ENCODE results near the gene PLEKHD1.

The PLEKHD1 gene

GRCh38 chr14:69518289-69519101, 34.0 kb downstream of the PLEKHD1 start:
- DNase-seq (ENCODE audit: low read depth, low spot score) = no peak

- no peak for DNase-seq (ENCODE audit: low read depth, low spot score)
Observed at GRCh38 chr14:69519204-69520100, 34.9 kb downstream of the PLEKHD1 start.

- no peak for DNase-seq (ENCODE audit: low read depth, low spot score)
Observed at GRCh38 chr14:69522026-69522425, 37.5 kb downstream of the PLEKHD1 start.

GRCh38 chr14:69525896-69526295, 41.4 kb downstream of the PLEKHD1 start:
- no peak for DNase-seq (ENCODE audit: low read depth, low spot score)

DNA sequence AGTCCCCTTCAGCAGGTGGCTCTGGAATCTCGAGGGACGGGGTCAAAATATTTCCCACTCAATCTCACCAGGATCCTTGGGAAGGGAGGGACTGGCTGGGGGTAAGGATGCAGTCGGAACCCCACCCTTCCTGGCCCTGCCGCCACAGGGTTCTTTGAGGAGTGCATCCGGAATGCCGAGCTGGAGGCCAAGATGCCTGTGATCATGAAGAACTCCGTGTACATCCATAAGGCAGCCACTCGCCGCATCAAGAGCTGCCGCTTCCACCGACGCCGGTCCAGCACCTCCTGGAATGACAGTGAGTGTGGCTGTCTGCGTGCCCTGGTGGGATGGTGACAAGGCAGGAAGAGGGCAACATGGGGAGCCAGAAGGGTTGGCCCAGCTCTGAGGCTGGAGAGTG, 43.1 kb downstream of the PLEKHD1 start:
- DNase-seq (ENCODE audit: low read depth, low spot score) = no peak

DNA sequence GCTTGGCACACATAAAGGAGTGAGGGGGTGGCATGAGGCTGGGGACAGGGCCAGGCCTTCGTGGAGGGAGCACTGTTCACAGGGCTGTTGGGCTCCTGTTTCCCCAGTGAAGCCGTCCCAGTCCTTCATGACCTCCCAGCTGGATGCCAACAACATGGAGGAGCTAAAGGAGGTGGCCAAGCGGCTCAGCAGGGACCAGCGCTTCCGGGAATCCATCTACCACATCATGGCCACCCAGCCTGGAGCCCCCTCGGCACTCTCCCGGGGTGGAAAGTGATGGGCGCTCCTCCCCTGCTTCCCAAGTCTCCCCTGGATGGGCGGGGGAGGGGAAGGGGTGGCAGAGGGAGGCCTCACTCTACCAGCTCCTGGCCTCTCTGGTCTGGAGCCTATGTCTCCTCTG, 43.6 kb downstream of the PLEKHD1 start:
- DNase-seq (ENCODE audit: low read depth, low spot score) = no peak

- DNase-seq (ENCODE audit: low read depth, low spot score) = no peak
Observed at GRCh38 chr14:69528930-69529329, 44.4 kb downstream of the PLEKHD1 start.

DNA sequence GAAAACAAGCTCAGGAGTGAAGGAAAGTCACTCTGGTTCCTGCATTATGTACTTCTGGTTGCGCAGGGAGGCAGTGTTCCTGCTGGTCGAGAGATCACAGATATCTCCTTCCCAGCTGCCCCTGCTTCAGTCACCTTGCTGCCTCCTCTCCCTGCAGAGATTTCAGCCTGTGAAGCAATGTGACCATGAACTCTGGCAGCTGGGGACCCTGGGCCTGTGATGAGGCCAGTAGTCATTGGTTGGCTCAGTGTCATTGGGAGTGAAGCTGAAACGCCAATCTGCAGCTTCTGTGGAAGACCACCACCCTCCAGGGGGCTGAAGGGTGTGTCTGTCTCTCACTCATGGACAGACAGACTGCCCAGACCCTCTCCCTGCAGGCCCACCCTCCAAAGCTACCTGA, 45.0 kb downstream of the PLEKHD1 start:
- no peak for DNase-seq (ENCODE audit: low read depth, low spot score)

DNA sequence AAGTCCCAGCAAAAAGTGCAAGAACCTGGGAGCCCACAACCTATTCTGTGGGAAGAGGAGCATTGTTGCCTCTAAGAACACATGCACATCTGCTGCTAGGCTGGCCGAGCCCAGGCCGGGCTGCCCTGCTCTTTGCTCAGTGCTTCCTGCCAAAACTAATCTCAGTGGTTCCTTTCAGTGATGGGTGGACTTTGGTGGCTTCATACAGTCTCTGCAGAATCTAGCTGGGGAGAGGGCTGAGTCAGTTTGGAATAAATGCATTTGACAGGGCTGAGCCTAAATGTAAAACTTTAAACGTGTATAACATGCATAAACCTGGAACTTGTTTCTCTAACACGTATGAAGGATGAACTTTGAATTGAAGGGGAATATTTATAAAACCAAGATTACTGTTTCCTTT, 45.6 kb downstream of the PLEKHD1 start:
- DNase-seq (ENCODE audit: low read depth, low spot score) = no peak

GRCh38 chr14:69531135-69531534, 46.6 kb downstream of the PLEKHD1 start:
- DNase-seq (ENCODE audit: low read depth, low spot score) = no peak

DNA sequence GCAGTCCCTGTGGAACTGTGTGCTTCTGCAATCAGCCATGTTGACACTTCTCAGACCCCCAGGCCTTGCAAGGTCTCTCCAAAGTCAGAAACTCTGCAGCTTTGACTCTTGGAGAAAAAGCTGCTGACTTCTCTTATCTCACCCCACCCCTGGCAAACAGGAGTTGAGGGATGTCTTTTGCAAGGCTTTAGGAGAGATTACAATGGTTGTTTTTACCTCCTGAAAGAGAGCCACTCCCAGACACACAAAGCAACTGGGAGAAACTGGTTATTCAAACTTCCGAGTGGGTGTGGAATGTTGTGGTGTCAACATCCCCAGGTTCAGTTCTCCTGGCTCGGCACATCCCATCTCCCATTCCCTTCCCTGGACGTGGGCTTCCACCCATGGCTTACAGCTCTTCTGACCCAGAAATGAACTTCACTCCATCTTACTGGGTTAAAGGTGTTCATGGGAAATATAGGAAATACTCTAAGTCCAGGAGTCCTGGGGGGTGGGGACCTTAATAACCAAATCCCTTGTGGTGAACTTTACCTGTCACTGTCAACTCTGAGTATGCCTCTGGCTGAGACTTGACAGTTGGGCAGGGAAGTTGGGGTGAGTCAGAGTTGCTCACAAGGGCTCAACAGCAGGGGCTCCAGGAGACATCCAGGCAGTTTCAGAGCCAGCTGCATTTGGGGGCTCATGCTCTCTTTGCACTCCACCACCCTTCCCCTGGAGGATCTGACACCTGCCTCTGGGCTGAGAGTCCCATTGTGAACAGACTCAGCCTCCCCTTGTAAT, 48.2 kb downstream of the PLEKHD1 start:
- no peak for DNase-seq (ENCODE audit: low read depth, low spot score)

DNA sequence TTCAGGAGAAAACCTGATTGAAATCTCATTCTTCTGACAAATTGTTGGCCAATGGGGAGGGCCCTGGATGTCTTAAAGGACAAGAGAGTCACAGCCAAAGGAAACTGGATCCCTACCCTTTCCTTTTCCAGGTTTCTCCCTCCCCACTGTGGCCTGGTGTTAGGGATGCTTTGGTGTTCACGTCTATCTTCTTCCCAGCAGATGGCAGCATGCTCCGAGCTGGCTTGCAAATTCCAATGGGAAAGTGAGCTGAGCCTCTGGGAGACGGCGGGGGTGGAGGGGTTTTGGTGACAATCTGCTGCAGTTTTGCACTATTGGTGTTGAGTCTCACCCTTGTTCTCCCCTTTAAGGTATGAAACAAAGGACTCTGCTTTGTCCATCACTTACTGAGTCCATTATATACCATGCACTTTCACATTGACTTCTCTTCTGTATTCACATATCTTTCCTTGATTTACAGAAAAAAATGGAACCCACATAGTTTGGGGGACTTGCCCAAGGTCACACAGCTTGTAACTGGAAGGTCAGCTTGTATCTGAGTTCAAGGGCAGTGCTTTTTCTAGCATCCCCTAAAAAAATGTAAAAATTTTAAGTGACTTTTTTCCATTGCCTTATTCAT, 50.8 kb downstream of the PLEKHD1 start:
- DNase-seq (ENCODE audit: low read depth, low spot score) = no peak

GRCh38 chr14:69536971-69537370, 52.4 kb downstream of the PLEKHD1 start:
- DNase-seq (ENCODE audit: low read depth, low spot score) = no peak

DNA sequence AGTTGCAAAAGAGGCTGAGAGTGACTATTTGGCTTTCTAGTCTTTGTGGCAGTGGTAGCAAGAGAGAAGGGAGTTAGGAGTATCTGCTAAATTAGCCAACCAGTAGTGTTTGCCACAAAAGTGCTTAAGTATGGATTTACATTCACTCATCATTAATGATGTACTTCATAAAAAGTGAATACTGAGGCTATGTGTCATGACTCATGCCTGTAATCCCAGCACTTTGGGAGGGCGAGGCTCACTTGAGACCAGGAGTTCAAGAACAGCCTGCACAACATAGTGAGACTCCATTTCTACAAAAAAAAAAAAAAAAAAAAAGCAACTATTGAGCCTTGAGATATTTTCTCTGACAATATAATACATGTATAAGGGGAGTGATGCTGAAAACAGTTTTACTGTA, 53.4 kb downstream of the PLEKHD1 start:
- no peak for DNase-seq (ENCODE audit: low read depth, low spot score)

- DNase-seq (ENCODE audit: low read depth, low spot score) = no peak
Observed at GRCh38 chr14:69538766-69539165, 54.2 kb downstream of the PLEKHD1 start.

DNA sequence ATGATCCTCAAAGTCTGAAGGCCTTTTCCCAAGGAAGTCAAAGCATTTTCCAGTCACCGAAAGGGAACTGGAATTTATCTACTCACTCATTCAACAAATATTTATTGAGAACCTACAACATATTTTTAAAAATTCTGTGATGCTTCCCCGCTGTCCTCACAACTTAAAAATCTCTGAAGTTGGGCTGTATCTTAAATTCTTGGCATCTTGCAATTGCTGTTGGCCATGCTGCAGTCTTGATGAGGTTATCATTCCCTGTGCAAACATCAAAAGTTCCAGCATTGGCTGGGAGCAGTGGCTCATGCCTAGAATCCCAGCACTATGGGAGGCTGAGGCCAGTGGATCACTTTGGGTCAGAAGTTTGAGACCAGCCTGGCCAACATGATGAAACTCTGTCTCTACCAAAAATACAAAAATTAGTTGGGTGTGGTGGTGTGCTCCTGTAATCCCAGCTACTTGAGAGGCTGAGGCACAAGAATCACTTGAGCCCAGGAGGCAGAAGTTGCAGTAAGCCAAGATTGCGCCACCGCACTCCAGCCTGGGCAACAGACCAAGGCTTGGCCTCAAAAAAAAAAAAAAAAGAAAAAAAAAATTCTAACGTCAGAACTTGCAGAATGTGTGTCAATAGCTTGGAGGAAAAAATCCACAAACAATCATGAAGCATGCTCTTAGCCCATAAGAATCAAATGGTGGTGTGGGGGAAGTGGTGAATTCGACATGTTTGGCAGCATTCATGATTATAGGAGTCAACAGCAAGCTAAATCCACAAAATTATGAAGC, 55.3 kb downstream of the PLEKHD1 start:
- DNase-seq (ENCODE audit: low read depth, low spot score) = no peak

DNA sequence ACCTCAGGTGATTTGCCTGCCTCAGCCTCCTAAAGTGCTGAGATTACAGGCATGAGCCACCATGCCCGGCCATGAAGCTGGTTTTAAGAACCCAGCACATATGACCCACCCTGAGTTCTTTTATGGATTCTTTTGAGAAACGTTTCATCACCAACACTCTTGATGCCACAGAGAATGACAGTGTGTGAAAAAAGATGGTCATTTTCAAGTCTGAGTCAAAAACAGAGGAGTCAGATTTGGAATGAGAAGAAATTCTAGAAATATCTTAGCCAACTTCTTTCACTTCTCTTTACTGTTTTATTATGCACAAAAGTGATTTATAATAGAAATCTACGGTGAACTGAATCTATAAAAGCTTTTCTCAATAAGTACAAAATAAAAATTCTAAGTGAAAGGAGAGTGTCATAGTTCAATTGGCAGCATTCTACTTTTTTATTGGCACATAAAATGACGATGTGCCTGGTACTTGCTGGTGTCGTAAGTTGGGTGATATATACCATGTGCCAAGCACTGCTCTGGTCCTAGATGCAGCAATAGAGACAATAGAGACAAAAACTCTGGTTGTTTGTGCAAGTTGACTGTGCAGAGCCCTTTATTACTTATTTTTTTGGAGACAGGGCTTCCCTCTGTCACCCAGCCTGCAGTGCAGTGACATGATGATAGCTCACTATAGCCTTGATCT, 56.3 kb downstream of the PLEKHD1 start:
- no peak for DNase-seq (ENCODE audit: low read depth, low spot score)

DNA sequence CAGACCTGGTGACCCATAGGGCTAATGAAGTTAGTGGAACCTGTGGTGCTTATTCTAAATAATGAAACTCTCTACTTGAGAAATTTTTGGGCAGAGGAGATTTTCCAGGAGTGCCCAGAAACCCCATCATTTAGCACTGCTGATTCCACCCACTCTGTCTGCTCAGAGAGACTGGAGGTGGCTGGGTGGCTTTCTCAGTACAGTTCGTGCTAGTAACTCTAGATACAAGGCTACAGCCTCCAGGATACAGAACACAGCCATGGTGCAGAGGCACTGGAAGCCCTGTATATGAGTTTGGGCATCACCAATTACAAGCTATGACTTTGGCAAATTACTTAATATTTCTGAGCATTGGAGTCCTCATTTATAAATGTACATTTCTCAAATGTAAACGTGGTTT, 57.8 kb downstream of the PLEKHD1 start:
- DNase-seq (ENCODE audit: low read depth, low spot score) = no peak

DNA sequence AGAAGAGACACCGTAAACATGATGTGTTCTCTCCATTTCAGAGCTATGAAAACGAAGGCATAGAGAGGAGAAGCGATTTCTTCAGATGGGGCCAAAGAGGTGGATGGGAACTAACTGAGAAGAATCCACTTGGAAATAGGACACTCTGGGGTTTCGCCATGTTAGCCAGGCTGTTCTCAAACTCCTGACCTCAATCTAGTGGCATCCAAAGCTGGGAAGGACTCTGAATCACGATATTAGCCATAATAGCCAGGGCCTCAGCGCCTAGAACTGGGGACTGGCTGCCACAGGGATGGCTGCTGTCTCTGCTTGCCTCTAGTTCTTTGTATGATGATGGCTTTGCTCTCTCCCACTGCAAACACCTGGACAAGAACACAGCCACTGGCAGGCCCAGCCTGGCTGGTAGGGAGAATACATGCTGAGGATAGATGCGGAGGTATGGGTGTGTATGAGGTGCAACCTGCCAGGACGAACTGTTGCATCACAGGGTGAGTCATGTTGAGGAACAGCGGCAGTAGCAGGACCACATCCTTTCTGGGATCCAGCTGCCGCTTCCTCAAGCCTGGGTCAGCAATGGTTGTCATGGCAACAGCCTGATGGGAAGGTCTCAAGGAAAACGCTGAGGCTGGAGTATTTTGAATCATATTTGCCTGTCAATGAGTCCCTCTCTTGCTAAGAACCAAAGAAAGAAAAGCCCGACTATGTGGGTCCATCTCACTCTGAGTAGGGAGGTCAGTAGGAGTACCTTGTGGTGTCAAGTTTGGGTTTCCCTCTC, 59.0 kb downstream of the PLEKHD1 start:
- DNase-seq (ENCODE audit: low read depth, low spot score) = no peak
